Measurements from ENCODE around the gene TNFRSF19.

The TNFRSF19 gene

GRCh38 chr13:23628765-23629565 lies 58.8 kb downstream of the TNFRSF19 start:
- no peak for DNase-seq (ENCODE audit: low read depth)

DNA sequence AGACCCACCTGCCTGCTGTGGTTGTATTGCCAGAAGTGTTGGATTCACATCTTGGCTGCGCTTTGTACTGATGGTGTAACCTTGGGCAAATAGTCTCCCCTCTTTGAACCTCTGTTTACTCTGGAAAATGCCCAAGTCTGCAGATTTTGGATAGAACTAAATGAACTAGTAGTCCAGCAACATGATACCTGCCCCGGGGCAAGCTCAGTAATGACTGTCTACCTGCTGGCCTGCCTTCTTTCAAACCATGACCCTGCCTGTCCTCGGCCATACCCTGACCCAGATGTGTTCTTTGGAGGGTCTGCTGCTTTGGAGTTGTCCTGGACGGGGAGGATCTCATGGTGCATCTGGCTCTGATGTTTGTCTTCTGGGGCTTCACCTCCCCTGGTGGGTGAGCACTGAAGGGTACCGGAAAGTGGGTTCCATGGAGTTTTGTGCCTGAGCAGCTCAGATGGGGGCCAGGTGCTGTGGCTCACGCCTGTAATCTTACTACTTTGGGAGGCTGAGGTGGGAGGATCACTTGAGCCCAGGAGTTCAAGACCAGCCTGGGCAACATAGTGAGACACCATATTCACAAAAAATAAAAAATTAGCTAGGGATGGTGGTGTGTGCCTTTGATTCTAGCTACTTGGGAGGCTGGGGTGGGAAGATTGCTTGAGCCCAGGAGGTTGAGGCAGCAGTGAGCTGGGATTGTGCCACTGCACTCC lies 59.5 kb downstream of the TNFRSF19 start:
- DNase-seq (ENCODE audit: low read depth): no peak

DNA sequence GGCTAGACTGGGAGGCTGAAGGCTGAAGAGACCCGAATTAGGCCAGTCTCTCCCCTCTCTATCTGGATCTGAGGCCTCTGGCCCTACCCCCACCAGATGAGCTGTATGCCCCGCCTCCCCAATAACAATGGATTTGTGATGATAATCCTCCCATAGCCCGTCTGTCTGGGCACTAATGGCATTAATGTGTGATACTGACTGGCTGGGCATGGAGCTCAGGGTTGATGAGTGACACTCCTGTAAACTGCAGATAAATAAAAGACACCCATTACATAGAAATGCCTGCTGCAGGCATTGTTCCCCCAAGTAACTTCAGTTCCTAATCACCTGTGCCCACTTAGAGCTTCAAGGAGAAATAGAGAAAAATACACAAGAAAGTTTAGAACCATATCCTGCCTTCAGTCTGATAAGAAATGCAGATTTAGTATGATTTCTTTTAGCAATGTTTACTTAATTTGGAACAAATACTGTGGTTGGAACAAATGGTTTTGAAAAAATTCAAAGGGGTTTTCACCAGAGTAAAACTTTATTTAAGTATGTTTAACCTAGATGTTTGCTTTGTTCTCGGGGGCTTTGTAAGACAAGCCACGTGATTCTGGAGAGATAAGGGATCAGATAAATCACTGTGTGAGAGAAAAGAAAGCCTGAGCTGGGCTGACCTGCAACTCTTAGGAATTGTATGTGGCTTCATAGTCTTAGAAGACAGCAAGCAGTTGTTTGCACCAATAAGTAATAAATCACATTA lies 60.3 kb downstream of the TNFRSF19 start:
- DNase-seq (ENCODE audit: low read depth): no peak

GRCh38 chr13:23631311-23632047 lies 61.3 kb downstream of the TNFRSF19 start:
- DNase-seq (ENCODE audit: low read depth): no peak

DNA sequence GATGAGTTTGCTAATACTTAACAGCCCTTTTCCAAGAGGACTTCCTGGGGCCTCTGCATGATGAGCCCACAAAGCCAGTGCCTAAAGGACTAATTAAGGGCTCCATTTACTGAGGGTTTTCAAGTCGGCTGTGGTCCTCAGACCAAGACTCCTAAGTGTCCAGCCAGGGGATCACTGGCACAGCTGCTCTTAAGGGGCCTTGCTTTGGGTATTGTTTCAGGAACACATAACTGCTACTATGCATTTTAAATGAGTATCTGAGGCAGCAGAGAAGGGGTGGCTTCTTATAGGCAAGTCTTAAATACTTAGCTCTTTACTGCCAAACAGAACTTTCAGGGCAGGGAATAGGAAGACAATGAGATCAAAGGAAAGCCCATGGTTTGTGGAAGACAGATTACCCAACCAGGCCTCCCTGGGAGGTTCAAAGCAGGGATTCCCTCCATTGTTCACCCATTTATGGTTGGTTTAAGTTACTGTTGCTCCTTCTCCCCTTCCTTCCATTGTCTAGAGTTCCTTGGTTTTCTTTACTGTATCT lies 61.9 kb downstream of the TNFRSF19 start:
- no peak for DNase-seq (ENCODE audit: low read depth)

GRCh38 chr13:23632741-23633140 lies 62.5 kb downstream of the TNFRSF19 start:
- DNase-seq (ENCODE audit: low read depth): no peak

GRCh38 chr13:23634897-23635296 lies 64.7 kb downstream of the TNFRSF19 start:
- DNase-seq (ENCODE audit: low read depth): no peak

DNA sequence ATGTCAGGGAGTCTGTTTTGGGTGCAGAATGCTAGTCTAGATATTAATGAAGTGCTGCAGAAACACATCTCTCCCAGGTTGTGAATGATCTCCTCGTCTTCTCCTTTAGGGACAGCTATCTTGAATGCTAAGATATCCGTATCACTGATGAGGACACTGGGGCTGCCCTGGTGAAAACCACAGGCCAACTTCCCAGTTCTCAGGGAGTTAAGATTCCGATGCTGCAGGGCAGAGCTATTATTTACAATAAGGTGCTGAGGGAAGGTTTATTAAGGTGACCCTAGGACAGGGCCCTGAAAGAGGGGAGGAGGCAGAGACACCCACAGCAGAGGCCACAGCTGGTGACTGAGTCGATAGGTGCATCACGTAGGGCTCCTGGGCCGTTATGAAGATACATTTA lies 66.1 kb downstream of the TNFRSF19 start:
- no peak for DNase-seq (ENCODE audit: low read depth)

GRCh38 chr13:23637829-23638228 lies 67.6 kb downstream of the TNFRSF19 start:
- no peak for DNase-seq (ENCODE audit: low read depth)

GRCh38 chr13:23639674-23640073 lies 69.5 kb downstream of the TNFRSF19 start:
- DNase-seq (ENCODE audit: low read depth): no peak

DNA sequence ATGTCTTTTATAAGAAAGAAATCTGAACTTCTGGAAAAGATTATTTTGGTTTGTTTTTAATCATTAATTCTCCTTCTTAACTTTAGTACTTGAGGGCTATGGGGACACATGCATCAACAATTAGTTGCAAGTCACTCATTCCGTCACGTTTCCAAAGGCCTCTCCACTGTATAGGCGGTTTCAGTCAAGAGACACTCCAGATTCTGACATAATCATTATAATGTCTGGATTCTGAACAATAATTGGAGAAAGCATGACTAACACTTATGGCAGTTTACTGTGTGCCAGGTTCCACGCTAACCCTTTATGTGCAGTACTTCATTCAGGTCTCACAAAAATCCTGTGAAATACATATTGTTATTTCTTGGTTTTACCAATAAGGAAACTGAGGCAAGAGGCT lies 71.9 kb downstream of the TNFRSF19 start:
- no peak for DNase-seq (ENCODE audit: low read depth)

DNA sequence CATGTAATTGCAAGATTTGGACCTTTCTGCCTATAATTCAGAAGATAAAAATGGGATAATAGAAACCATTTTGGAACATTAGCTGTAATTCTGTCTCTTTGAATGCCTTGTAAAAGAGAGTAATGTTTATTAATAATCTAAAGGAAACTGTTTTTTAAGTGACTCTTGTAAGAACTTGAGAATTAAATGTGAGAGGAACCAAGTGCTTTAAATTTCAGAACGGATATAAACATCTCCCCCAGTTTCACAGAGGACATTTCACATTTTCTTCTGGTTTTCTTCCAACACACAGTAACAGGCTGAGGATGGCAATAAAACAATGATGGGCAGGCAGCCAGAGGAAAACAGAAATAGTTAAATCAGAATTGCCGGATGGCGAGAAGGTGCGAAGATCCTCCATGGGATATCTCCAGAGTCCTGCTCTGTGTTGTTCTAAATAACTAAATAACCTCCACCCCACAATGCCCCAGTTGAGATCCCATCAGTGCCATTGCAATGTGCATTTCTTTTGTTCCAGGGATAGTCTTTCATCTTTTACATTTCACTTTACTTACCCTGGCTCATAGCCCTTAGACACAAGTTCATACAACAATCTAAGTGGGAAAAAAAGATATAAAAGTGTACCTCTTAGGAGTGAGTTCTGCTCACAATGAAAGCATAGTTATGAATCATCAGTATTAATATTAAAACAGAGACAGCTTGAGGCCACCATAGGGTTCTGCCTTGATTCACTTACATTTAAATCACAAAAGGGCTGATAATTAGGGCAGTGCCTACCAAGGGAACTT lies 73.3 kb downstream of the TNFRSF19 start:
- DNase-seq (ENCODE audit: low read depth): no peak

DNA sequence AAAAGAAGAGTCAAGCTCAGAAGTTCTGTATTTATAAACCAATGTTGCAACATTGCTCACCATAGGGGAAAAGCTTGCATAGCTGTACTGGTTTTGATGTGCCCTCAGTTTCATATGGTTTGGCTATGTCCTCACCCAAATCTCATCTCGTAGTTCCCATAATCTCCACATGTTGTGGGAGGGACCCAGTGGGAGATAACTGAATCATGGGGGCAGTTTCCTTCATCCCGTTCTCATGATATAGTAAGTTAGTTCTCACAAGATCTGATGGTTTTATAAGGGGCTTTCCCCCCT lies 73.9 kb downstream of the TNFRSF19 start:
- no peak for DNase-seq (ENCODE audit: low read depth)

- no peak for DNase-seq (ENCODE audit: low read depth)
These were observed 74.4 kb downstream of the TNFRSF19 start for GRCh38 chr13:23644527-23645138.

DNA sequence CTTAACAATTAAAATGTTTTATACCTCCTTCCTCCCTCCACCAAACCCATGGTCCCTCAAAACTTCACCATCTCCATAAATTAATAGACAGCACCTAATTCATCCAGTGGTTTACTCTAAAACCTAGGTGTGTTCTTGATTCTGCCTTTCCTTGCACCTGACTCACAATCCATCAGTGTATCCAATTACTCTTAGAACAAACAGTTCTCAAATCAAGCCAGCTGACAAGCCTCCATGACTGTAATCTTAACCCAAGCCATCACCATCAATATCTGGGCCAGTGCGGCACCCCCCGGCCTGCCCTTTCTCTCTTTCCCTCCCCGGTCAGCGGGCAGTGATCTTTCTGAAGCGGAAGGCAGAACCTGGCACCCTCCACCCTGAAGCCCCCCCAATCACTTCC lies 75.6 kb downstream of the TNFRSF19 start:
- DNase-seq (ENCODE audit: low read depth): no peak

- no peak for DNase-seq (ENCODE audit: low read depth)
These were observed 81.2 kb downstream of the TNFRSF19 start for GRCh38 chr13:23651439-23651838.

DNA sequence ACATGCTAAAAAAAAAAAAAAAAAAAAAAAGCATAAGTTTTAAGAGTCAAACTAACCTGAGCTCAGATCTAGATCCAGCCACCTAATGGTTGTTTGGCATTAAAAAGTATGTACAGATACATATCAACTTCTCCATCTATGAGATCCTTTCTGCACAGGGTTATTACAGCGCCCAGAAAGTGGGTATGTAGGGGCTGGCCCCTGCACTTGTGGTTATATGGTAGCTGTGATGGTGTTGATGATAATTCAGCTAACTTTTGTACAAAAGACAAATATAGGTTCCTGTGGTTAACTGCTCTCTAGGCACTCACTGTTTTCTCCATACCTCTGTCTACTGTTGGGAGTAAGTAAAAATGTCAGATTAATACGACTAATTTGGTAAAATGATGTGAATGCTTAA lies 81.7 kb downstream of the TNFRSF19 start:
- DNase-seq (ENCODE audit: low read depth): no peak

GRCh38 chr13:23652909-23653726 lies 82.9 kb downstream of the TNFRSF19 start:
- no peak for DNase-seq (ENCODE audit: low read depth)

DNA sequence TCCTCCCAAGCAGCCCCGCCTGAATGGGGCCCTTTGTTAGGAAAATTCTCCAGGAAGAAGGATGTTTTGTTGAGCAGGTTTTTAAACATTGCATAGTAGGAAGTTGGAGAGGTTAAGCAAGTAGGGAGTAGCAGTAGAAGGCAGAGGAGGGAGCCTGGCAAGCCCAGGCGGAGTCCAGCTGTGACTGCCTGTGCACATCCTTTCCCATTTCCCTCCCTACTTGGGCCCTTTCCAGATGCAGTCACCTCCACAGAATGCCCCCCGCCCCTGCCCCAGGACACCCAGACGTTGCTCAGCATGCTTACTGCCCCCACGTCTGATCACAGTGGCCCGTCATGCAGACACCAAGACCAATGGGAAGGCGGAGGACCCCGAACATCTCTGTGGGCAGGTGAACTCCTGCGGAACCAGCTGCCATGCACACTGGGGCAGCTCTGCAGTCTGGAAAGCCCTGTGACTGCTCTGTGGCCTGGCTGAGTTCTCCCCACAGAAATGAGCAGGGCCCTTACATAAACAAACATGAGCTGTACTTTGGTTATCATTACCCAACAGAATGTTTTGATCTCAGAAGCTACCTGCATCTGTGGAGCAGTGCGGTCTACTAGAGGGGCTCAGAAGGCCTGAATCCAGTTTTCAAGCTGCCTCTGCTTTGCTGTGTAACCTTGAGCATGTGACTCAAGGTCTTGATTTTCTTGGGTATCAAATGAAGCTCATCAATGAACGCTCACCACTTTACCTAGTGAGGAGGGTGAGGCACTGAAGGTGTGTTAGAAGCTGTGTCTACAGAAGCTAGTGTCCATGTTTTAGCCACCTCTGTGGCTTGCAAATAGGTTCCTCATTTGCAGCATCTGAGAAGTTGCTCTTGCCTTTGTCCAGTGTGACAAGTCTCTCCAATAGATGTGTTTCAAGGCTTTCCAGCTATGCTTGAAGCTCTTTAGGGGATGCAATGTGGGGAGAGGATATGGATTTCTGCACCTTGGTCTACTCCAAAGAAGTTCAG lies 84.2 kb downstream of the TNFRSF19 start:
- no peak for DNase-seq (ENCODE audit: low read depth)

All from activated T-cell treated with anti-CD3 and anti-CD28 coated beads for 24 hours (primary cell).